Activated CD8-positive, alpha-beta T cell treated with anti-CD3 and anti-CD28 coated beads for 36 hours (primary cell): ENCODE results near the gene CIB4. TPM values are rescaled to one million over a fixed set of nuclear protein-coding genes. Genes with fewer than 3 reads are reported as not detected.

Experiments
- ATAC-seq: fragments of 200-7000 bp; cut with Tn5 transposase; one replicate; pipeline ENCODE4 v1.10.0; 2021; ENCODE audit warnings: mild to moderate bottlenecking, moderate library complexity
- CTCF ChIA-PET: fragments of 350-600 bp; sonication (Branson Sonifier 250); formaldehyde crosslinking; loops from one replicate; lab custom pipeline; 2021; ENCODE audit warnings: antibody characterized with exemption; lab: Charles Lee
- POLR2A ChIA-PET: fragments of 350-600 bp; sonication (Branson Sonifier 250); formaldehyde crosslinking; loops from one replicate; lab custom pipeline; 2021; ENCODE audit warnings: antibody characterized with exemption; lab: Charles Lee
- DNase-seq: peaks from one replicate; pipeline ENCODE4 v3.0.0-alpha.2; 2020
- H3K27ac Mint-ChIP-seq: one replicate; pipeline ENCODE4 v1.8.0; 2021; ENCODE audit warnings: mild to moderate bottlenecking, mixed read lengths
- H3K27me3 Mint-ChIP-seq: one replicate; pipeline ENCODE4 v1.8.0; 2021; ENCODE audit warnings: mixed read lengths
- H3K36me3 Mint-ChIP-seq: one replicate; pipeline ENCODE4 v1.8.0; 2021; ENCODE audit warnings: low read depth, mixed read lengths
- H3K4me1 Mint-ChIP-seq: one replicate; pipeline ENCODE4 v1.8.0; 2021; ENCODE audit warnings: low read depth, mixed read lengths
- H3K4me3 Mint-ChIP-seq: one replicate; pipeline ENCODE4 v1.8.0; 2021; ENCODE audit warnings: mild to moderate bottlenecking, moderate library complexity, mixed read lengths
- H3K9me3 Mint-ChIP-seq: one replicate; pipeline ENCODE4 v1.8.0; 2021; ENCODE audit warnings: mixed read lengths
- intact Hi-C: fragments of 100-400 bp; cut with micrococcal nuclease; formaldehyde crosslinking; loops from one replicate; pipeline ENCODE4 v1.10.0; 2022
- total RNA-seq, 2 experiments: library from RNA; stranded (reverse); gene quantifications; one replicate each; pipeline ENCODE4 v1.2.3, GENCODE V29; 2021
- TF ChIP-seq, protein P1 (sequence below): fragments of 200-600 bp; IDR thresholded peaks from one replicate; pipeline ENCODE4 v1.8.0; 2022; ENCODE audit warnings: antibody characterized with exemption, mild to moderate bottlenecking

Gene CIB4
- total RNA-seq, 2 experiments from 2014 or later = not detected

DNA sequence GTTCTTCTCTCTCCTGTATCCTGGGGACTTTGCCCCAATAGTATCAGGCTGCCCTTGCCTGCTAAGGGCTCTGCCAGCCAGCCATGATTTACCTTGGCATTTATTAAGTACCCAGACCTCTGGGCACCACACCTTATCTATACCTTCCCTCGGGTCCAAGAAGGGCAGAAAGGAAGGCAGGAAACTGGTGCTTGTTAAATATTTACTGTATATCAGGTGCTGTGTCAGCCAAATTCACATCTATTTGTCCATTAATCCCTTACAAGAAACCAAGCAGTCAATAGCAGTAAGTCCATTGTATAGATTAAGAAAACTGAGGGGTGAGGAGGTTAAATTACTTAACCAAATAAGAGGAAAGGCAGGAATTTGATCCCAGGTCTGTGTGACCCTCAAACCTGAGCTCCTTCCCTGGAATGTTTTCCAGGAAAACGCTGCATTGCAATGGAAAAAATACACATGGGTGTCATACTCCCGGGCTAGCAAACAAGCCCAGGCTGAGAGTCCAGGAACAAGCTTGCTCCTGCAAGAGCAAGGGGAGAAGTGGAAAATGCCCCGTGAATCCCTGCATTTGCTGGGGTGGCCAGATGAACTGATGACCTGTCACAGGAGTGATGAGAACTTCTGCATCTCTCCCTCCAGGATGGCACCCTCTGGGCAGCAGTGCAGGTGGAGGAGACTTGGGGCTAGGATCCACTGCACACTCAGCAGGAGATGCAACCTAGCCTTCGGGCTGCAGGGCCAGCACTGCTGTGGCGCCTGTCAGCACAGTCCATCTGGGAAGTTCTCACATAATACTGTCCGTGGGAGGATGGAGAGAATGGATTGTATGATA lies 30.4 kb downstream of the CIB4 start:
- Mint-ChIP-seq H3K27me3 (no peaks in the 10 kb centered on the region), H3K27ac (no peak overlapping the region), H3K36me3 (no peaks in the 10 kb centered on the region), H3K4me1 (peaks cover 19% of the 10 kb centered on the region), H3K4me3 (no peak overlapping the region), H3K9me3 (no peaks in the 10 kb centered on the region)
- DNase-seq (no peak), ATAC-seq (no peak)
- CTCF ChIA-PET = interaction anchor here (1.0 kb wide), 1 partner anchor 135 kb away, joined by 3 read pairs; no protein-coding TSS in a partner anchor
- POLR2A ChIA-PET = no interaction called here
- intact Hi-C loops = no loop called here
- TF ChIP-seq, protein P1, sequence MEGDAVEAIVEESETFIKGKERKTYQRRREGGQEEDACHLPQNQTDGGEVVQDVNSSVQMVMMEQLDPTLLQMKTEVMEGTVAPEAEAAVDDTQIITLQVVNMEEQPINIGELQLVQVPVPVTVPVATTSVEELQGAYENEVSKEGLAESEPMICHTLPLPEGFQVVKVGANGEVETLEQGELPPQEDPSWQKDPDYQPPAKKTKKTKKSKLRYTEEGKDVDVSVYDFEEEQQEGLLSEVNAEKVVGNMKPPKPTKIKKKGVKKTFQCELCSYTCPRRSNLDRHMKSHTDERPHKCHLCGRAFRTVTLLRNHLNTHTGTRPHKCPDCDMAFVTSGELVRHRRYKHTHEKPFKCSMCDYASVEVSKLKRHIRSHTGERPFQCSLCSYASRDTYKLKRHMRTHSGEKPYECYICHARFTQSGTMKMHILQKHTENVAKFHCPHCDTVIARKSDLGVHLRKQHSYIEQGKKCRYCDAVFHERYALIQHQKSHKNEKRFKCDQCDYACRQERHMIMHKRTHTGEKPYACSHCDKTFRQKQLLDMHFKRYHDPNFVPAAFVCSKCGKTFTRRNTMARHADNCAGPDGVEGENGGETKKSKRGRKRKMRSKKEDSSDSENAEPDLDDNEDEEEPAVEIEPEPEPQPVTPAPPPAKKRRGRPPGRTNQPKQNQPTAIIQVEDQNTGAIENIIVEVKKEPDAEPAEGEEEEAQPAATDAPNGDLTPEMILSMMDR = no peak

DNA sequence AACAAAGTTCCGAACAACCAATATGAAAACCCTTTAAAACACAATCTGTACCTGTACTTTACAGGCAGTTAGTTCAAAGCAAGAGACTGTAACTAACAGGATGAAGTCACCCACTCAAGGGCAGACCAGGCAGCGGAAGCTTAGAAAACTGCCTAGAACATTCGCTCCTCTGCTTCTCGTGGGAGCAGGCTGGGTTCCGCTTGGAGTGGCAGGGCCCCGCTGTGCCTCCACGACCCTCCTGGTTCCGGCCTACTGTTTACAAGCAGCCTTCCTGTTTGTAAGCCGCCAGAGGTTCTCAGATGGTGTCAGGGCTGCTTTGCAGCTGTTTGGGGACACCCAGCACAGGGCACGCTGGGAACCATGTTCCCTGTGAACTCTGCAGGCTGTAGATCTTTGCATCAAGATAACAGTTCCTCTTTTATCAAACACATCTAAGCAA lies 31.3 kb downstream of the CIB4 start:
- Mint-ChIP-seq H3K4me3 (no peak overlapping the region), H3K36me3 (no peaks in the 10 kb centered on the region), H3K27ac (no peak overlapping the region), H3K4me1 (peaks cover 19% of the 10 kb centered on the region), H3K9me3 (no peaks in the 10 kb centered on the region), H3K27me3 (peaks cover 3% of the 10 kb centered on the region)
- ChIA-PET POLR2A (no interaction called here), CTCF (interaction anchor here (1.0 to 1.2 kb wide), 2 partner anchors 135 to 136 kb away, joined by 3 read pairs; no protein-coding TSS in a partner anchor)
- DNase-seq (peak; percentile 28), ATAC-seq (peak; percentile 68)
- intact Hi-C loops = no loop called here
- TF ChIP-seq, protein P1 = no peak

DNA sequence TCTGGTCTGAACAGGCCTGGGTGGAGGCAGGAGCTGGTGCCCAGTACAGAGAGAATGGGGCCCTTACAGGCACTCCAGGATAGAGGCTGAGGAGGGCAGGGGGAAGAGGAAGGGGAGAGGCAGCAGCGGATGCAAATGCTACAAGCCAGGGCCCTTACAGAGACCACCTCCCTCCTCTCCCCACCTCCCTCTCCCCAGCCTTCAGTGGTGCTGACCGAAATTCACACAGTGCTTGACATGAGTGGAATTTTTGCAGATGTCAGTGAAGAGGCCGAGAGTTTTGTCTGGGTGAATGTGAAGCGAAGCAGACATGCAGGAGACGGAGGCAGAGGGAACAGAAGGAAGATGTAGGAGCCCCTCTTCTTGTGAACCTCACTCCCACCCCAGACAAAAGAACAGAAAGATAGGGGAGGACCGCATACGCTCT lies 31.9 kb downstream of the CIB4 start:
- Mint-ChIP-seq H3K4me1 (peaks cover 19% of the 10 kb centered on the region), H3K36me3 (no peaks in the 10 kb centered on the region), H3K27me3 (peaks cover 3% of the 10 kb centered on the region), H3K27ac (no peak overlapping the region), H3K4me3 (no peak overlapping the region), H3K9me3 (no peaks in the 10 kb centered on the region)
- ChIA-PET CTCF (interaction anchor here (1.2 to 6.4 kb wide), 2 partner anchors 135 to 136 kb away, joined by 3 to 162 read pairs; no protein-coding TSS in a partner anchor), POLR2A (no interaction called here)
- DNase-seq (no peak), ATAC-seq (no peak)
- intact Hi-C loops = no loop called here
- TF ChIP-seq, protein P1 = no peak

DNA sequence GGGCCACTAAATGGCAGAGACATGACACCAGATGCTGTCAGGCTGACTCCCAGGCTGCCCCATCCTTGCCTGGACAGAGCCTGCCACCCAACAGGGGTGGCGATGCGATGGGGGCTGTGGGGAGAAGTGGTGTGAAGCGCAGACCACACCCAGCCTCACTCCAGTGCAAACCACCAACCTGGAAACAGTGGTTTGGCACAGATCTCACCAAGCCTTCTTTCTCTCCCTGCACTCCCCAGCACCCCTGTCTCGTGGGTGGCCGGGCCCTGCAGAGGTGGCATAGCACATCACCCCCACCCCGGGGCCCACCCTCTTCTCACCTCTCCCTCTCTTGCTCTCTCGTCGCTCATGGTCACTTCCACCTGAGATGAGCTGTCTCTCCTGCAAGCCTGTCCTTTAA lies 32.6 kb downstream of the CIB4 start:
- ATAC-seq = no peak
- ChIA-PET POLR2A (no interaction called here), CTCF (interaction anchor here (1.6 to 6.4 kb wide), 2 partner anchors 15 to 135 kb away, joined by 4 to 162 read pairs; no protein-coding TSS in a partner anchor)

More for the DNA sequence above, 32.6 kb downstream of the CIB4 start:
- no peak overlapping the region for H3K4me3 Mint-ChIP-seq
- intact Hi-C loops = no loop called here
- no peaks in the 10 kb centered on the region for H3K9me3 Mint-ChIP-seq
- no peaks in the 10 kb centered on the region for H3K36me3 Mint-ChIP-seq
- H3K27me3 Mint-ChIP-seq = peaks cover 3% of the 10 kb centered on the region
- no peak overlapping the region for H3K27ac Mint-ChIP-seq
- peaks cover 19% of the 10 kb centered on the region for H3K4me1 Mint-ChIP-seq
- peak; percentile 9 for DNase-seq
- TF ChIP-seq, protein P1 = no peak
